ENCODE measurements around the gene CCDC183.
"Not testable (repeated sequence)": the region's sequence is repeated elsewhere in the genome, so short reads cannot be mapped to it uniquely, and the experiment has no call there.

CCDC183 gene

DNA sequence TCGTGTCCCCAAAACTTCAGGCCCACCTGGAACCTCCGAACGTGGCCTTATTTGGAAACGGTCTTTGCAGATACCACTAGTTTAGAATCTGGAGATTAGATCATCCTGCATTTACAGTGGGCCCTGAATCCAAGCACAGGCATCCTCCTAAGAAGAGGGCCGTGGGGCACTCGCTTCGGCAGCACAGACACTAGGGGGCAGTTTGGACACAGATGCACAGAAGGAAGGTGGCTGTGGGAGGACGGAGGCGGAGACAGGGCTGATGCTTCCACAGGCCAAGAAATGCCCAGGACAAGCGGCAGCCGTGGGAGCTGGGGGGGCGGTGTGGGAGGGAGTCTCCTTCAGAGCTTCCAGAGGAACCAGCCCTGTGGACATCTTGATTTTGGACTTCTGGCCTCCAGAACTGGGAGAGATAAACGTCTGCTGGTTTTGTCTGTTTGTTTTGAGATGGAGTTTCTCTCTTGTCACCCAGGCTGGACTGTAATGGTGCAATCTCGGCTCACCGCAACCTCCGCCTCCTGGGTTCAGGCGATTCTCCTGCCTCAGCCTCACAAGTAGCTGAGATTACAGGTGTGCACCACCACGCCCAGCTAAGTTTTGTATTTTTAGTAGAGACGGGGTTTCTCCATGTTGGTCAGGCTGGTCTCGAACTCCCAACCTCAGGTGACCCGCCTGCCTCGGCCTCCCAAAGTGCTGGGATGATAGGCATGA is 35.1 kb upstream of the CCDC183 start:
- DNase-seq = not testable (repeated sequence)

DNA sequence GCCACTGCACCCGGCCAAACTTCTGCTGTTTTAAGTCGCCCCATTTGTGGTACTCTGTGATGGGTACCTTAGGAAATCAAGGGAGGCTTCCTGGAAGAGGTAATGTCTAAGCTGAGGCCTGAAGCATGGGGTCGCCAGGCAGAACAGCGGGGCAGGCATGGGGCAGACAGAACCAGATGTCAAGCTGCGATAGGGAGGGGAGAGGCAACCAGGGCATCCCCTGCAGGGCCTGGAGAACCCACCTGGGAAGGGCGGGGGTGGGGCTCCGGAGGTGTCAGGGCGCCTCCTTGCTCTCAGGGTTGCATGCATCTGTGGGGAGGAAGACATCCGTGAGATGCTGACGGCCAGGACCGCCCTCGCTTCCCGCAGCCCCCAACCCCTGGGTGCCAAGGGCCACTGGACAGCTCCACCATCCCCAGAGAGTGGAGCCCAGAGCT is 34.6 kb upstream of the CCDC183 start:
- no peak for DNase-seq

DNA sequence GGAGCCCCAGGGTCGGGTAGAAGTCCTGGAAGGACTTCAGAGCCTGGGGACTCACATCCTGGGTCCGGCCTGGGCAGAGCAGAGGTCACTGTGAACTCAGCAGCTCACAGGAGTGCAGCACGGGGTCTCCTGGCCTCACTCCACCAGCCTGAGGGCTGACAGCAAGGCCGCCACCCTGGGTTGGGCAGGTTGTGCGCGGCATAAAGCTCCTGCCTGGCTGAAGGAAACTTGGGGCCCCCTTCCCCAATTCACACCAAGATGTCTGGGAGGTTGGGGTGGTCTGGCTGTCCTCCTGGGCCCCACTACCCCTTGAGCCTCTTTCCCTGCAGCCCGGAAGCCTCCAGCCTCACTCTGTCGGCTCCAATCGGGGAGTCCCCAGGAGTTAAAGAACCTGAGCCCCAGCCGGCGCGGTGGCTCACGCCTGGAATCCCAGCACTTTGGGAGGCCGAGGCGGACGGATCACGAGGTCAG is 33.9 kb upstream of the CCDC183 start:
- no peak for DNase-seq

DNA sequence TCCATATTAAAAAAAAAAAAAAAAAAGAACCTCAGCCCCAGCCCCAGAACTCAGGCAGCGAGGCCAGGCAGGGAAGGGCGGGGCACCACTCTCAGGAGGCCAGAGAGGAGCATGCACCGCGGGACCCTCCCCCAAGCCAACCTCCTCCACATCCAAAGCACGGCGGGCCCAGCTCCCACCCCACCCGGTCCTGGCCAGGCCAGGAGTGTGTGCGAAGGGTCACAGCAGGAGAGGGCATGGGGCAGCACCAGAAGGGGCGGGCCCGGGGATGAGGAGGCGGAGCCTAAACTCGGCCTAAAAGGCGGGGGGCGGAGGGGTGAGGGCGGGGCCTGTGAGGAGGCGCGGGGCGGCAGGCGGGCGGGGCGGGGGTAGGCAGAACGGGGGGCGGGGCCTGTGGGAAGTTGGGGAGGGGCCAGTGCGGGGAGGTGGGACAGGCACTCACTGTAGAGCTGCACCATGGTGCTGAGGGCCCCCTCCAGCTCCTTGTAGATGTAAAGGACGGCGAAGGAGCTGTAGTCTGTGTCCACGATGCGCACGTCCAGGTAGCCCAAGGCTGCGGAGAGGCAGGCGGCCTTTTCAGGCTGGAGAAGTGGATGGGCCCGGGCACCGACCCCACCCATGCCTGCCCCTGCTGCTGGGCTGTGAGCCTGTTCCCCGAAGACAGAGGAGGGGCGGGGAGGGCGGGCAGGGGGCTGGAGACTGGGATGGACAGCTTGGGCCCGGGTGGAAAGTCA is 33.1 kb upstream of the CCDC183 start:
- DNase-seq = no peak

DNA sequence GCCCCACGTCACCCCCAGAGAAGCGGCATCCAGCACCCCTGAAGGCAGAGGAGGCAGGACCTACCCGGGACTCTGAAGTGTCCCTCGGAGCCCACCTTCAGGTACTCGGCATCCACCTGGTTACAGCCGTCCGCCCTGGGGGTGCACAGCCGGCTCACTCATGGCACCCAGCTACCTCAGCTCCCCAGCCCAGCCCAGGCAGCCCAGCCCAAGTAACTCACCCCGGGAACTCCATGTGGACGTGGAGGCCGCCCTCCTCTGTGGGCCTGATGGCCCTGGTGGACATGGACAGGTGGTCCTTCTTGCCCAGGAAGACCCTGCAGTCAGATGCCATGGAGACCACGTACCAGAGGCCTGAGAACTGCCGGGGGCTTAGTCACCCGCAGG is 32.5 kb upstream of the CCDC183 start:
- no peak for DNase-seq

DNA sequence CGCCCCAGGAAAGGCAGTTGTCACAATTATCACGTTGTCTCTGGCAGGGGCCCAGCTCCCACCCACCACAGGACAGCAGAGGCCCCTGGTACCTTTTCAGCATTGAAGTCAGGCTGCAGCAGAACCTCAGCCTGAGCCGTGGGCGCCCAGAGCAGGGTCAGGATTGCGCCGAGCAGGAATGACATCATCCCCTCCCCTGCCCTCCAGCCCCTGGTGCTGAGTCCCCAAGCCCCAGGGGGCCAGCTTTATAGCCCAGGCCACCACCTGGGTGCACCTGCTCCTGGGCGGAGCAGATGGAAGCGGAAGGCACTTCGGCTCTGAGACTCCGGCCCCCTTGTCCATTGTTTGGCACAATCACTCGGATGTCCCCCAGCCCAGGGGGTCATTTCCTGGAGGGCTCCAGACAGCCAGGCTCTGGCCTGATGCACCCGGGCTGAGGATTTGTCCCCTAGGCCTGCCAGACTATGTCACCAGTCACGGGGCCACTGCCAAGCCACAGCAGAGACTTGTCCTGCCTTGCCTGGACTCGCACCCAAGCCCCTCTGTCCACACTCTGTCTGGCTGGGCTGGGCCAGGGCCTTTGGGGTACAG is 31.7 kb upstream of the CCDC183 start, which contains the start of gene LCN15:
Gene LCN15 (minus strand): TSS at position 218 of the 591 bp plus-strand sequence. CDS start 30 bp downstream, at position 188.
- no peak for DNase-seq

DNA sequence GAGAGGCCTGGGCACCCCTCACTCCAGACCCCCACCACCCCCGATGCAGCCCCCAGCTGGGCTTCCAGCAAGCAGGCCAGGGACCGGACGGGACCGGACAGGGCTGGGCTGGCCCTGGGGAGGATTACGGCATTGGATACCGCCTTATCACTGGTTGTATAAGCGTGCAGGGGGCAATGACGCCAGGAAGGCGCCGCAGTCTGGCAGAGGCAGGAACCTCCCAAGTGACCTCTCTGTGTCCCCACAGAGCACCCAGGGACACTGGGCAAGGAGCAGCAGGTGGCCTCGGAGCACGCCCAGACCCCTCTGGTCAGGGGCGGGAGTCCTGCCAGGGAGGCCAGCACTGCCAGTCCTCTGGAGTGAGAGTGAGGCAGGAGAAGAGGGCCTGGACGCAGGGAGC is 31.1 kb upstream of the CCDC183 start:
- DNase-seq = no peak

DNA sequence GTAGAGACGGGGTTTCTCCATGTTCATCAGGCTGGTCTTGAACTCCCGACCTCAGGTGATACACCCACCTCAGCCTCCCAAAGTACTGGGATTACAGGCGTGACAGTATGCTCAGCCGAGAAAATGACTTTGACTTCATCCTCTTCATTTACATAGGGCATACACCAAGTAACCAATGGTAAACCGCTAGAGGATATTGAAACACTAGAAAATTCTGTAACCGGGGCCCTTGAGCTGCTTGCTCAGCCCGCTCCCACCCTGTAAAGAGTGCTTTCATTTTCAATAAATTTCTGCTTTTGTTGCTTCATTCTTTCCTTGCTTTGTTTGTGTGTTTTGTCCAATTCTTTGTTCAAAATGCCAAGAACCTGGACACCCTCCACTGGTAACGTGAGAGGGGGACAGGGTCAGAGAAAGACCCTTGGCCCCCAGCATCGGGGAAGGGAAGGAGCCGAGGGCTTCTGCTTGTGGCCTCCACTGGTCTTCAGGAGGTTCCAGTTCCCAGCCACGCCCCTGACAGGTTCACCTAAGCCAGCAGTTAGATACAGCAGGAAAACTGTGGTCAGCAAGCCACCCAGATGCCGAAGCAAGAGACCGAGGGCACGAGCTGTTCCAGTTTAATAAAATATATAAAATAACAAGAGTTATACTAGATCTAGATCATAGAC is 30.3 kb upstream of the CCDC183 start:
- not testable (repeated sequence) for DNase-seq

DNA sequence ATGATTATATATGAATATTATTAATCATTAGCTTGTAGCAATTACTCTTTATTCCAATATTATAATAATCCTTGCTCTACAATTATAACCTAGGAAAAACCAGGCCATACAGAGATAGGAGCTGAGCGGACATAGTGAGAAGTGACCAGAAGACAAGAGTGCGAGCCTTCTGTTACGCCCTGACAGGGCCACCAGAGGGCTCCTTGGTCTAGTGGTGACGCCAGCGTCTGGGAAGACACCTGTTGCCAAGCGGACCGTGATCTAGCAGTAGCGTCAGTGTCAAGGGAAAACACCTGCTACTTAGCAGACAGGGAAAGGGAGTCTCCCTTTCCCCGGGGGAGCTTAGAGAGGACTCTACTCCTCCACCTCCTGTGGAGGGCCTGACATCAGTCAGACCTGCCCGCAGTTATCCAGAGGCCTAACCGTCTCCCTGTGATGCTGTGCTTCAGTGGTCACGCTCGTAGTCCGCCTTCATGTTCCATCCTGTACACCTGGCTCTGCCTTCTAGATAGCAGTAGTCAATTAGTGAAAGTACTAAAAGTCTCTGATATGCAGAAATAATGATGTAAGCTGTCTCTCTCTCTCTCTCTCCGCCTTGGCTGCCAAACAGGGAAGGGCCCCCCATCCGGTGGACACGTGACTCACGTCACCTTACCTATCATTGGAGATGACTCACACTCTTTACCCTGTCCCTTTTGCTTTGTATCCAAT is 29.6 kb upstream of the CCDC183 start:
- DNase-seq = peak; percentile 48

DNA sequence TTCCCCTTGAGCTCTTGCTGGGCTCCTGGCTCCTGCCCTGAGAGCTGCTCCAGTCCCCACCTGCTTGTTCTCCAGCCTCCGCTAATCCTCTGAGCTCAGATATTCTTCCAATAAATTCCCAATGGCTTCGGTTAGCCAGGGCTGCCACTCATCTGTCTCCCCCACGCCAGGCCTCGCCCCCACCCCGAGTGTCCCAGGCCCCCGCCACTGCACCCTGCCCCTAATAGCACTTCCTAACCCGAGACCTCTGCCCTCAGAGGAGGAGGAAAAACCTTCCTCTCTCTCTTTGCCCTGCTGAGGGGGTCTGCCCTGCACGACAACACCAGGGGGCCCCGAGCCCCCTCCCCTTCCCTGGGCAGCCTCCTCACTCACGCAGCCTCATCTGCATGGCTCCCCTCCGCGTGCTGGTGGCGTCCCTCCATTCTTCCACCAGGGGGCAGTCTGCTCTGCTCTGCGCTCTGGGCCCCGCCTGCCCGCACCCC is 26.4 kb upstream of the CCDC183 start:
- DNase-seq = no peak

DNA sequence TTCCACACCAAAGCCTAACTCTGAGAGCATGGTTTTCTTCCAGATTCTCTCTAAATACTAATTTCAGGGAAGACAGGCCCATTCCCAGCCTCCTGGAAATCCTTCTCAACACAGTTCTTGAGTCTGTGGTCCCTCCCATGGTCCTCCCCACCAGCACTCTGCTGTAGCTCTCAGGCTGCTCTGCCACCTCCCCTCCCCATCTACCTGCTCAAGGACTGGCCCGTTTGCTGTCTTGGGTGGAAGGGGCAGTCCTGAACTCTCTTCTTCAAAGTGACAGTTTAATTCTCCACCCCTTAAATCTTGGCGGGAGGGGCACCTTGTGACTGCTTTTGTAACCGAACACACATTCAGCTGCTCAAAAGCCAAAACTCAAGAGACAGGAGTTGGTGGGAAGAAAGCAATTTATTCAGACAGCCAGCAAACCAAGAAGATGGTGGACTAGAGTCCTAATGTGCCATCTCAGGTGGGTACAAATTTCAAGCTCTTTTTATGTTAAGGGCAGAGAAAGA is 24.2 kb upstream of the CCDC183 start:
- no peak for DNase-seq

DNA sequence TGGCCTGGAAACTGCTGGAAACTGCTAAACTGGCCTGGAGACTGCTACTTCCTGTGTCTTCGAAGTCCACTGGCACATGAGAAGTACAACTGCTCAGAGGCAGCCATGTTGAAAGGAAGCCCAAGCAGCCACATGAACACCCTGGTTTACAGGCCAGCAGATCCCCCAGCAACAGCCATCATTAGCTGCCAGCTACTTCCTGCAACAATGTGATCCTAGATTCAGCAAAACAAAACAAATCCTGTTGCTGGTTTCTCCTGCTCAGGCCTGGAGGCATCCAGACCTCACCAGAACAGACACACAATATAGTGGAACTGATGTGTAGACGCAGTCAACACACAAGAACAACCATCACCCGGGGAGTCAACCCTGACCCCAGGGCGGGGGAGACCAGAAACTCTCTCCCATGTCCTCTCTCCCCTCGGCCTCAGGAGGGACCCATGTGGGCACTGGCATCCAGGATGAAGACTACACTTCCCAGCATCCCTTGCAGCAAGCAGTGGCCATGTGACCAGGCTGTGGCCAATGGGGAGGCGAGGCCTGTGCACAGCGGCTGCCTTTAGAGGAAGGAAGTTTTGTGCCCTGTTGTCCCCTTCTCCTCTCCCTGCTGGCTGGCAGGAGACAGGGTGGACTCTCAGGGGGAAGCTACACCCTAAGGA is 22.6 kb upstream of the CCDC183 start:
- no peak for DNase-seq

DNA sequence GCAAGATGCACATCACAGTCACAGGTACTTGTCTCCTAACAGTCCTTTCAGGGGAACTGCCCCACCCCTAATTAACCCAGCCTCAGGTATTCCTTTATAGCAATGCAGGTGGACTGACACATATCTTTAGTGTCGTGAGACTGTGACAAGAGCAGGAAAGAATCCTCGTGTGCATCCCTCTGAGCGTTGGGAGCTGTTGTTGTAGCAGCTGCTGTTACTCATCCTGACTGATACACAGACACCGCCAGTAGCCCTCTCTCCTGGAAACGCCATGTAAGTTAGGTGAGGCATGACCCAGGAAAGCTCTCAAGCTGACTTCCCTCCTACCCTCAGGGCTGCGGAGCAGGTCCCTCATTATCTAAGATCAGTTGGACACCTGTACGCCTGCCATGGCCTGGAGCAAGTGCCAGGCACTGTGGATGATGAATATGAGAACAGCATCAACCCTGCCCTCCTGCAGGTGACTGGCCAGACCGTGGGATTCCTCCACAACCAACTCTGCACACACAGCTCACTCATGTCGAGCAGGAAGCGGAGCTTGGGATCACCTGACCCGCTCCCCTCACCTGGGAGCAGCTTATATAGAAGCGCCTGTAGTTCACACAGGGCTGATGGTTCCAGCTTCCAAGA is 21.6 kb upstream of the CCDC183 start:
- DNase-seq = no peak

DNA sequence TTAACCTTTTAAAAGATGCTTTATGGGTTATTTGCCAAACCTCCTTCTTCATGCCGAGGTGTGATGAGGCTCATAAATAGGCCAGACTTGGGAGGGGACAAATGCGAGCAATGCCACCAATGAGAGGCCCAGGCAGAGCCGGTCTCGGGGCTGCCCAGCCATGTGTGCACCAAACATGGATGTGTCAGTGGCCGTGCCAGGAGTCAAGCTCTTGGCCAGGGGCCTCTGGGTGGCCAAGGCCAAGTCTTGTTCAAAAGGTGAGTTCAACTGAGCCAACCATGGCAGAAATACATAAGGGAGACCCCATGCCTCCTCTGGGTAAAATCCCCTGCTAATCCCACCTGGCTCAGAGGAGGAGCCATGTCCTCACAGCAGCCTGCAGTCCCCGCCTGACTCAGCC is 20.9 kb upstream of the CCDC183 start:
- DNase-seq = no peak

DNA sequence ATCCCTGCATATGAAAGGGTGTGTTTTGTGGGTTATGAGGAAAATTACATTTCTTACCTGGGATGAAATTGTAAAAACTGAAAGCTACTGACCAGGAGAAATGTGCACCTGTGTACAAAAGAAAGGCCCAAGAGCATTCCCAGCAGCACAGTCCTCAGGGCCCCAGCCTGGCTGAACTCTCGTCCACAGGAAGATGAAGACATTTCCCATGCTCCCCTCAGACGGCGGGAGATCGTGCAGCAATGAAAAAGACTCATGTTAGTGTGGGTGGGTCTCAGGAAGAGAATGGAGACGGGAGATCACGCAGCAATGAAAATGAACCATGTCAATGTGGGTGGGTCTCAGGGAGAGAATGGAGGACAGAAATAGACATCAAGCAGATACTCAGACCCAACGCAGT is 19.2 kb upstream of the CCDC183 start:
- no peak for DNase-seq

DNA sequence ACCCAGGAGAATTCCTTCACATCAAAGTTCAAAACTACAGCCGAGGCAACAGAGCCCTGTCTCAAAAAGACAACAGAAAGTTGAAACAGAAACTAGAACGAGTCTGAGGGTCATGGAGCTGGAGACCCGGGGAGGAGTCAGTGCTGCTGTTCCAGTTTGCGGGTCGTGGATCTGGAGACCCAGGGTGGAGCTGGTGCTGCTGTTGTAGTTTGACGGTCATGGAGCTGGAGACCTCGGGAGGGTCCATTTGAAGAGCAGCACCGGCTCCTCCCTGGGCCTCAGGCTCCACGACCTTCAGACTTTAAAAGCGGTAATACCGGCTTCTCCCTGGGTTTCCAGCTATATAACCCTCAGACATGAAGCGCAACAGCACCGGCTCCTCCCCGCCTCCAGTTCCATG is 18.8 kb upstream of the CCDC183 start:
- no peak for DNase-seq

DNA sequence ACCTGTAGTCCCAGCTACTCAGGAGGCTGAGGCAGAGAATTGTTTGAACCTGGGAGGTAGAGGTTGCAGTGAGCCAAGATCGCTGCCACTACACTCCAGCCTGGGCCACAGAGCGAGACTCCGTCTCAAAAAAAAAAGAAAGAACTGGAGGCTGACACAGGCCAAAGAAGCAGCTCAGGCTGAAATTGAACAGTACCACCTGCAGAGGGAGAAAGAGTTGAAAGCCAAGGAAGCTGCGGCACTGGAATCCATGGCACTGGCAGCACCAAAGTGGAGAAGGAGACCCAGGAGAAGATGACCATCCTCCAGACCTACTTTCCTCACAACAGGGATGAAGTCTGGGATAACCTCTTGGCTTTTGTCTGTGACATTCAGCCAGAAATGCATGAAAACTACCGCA is 16.3 kb upstream of the CCDC183 start:
- DNase-seq = no peak

DNA sequence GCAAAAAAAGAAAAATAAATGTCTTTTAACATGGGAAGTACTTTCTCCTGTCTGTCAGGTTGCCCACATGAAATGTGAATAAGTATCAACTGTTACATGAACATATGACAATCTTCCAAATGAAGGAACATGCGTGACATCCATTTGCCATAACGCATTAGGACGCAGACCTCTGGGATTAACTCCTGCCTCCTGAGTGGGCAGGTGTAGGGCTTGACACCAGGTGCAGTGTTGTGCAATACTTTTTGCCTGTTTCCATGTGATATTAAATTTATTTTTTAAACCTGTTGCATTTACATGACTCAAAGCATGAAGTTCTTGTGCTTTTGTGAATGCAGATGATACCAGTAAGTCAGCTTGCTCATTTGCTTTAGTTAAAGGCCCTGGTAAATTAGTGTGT is 13.7 kb upstream of the CCDC183 start:
- DNase-seq = no peak

DNA sequence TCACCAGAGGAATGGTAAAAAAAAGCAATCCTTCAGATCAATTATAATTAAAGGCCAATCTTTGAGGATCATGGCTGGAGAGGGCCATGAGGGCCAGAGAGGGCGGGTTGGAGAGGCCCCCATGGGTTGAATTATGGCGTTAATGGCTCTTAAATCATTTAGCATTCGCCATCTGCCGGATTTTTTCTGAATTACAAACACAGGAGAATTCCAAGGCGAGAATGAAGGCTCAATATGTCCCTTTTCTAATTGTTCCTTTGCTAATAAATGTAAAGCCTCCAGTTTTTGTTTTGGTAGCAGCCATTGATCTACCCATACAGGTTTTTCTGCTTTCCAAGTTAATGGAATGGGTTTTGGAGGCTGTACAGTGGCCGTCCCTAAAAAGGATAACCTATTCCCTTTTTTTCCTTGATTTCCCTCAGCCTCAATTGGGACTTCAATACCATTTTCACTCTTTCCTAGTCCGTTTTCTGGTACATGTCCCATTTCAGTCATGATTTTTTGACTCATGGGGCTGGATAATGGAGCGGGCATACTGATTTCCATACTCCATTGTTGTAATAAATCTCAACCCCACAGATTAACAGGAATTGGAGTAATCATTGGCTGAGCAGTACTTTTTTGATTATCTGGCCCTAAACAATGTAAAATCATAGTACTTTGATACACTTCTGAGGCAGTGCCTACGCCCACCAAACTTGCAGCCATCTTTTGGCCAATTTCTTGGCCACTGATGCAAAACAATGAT is 11.7 kb upstream of the CCDC183 start:
- no peak for DNase-seq

DNA sequence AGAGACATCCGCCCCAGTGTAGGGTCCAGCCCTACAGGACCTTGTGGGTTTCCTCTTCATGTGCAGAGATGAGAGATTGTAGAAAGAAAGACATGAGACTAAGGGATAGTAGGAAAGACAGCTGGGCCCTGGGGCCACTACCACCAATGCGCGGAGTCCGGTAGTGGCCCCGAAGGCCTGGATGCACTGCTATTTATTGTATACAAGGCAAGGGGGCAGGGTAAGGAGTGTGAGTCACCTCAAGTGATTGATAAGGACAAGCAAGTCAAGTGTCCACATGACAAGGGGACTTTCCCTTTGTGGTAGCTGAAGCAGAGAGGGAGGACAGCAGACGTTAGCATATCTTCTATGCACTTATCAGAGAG is 11.2 kb upstream of the CCDC183 start:
- DNase-seq = no peak
